ENCODE data around the gene CALR3. TPM values are rescaled to one million over a fixed set of nuclear protein-coding genes. Genes with fewer than 3 reads are reported as not detected.

Gene CALR3
- total RNA-seq, 4 donors from 2014 or later, result not detected

DNA sequence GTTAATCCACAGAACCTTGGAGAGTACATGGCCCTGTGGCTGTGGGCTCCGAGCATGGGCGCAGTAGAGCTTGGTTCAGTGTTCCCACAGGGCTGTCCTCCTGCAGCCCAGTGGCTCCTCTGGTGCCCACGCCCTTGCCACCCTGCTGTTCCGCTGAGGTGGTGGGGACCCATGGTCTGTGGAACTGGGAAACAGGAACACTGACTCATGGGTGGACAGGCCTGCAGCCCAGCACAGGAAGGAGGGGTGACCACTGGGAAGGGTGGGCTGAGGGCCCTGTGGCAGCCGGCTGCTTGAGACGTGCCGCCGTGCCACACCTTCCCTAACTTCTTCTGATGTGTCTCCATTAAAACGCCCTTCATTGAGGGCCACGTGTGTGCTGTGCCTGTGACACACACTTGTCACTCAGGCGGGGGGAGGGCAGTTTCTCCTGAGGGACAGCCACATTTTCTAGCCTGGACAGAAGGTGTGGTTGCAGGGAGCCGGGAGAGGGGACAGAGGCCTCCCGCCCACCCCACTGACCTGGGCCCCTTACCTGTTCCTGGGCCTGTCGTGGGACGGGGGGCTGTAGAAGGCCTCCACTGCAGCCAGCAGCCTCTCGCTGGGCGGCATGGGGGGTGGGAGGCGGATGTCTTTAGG, 25.1 kb upstream of the CALR3 start:
- H3K4me1 ChIP-seq, result no peaks in the 10 kb centered on the region
- TF ChIP-seq POLR2A (IDR thresholded peaks at IDR 0.05) (no peak), CTCF (IDR thresholded peaks at IDR 0.05 in 4 of 5, conservative IDR thresholded peaks at IDR 0.05 in 1 of 5) (no peak)
- H3K9me3 ChIP-seq, result no peaks in the 10 kb centered on the region
- H3K4me3 ChIP-seq, result no peak overlapping the region
- H3K36me3 ChIP-seq, result peaks cover 0 to 98% of the 10 kb centered on the region in 2 donors
- in situ Hi-C loops (cut with MboI; ENCODE audit: low sequenced_read_pairs in 4 of 4) (loop anchor here in 1 of 4 donors (25.0 kb wide), 1 partner anchor 309 kb away; no protein-coding TSS in a partner anchor), intact Hi-C loops (cut with DNase I; ENCODE audit: low total_unique reads) (no loop called here)
- no peak for DNase-seq
- no peak overlapping the region for H3K27ac ChIP-seq
- no peak for ATAC-seq
- H3K27me3 ChIP-seq, result no peaks in the 10 kb centered on the region

DNA sequence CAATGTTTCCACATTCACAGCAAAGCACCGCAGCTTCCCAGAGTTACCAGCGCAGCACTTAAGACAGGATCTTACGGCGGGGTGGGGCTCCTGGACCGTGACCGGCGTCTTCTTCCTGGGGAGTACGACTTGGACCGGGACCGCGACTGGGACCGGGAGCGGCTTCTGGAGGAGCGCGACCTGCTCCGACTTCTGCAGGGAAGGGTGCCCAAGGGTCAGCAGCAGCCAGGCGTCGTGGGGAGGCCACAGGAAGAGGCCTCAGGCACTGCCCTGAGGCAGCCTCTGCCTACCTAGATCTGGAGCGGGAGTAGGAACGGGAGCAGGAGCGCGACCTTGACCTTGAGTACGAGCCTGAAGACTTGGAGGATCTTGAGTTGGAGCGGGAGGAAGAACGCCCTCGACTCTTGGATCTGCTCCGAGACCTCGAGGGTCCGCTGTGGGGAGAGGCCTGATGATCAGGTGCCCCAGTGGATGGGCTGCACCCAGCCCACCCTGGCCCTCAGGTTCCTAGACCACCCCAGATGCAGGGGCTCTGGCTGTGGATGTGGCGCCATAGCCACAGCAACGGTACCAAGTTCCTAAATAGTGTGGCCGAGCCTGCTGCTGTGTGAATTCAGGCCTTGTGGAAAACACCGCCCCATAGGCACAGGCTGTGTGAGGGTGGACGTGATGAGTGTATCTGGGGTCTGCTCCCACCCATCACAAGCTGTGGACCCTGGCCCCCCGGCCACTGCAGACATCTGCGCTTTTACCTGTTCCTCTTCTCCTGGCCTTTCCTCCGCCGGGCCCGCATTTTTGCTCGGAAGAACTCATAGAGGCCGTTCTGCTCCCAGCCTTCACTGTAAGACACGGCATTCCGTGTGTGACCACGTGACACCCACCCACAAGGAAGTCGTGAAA, 24.4 kb upstream of the CALR3 start:
- ATAC-seq (no peak), DNase-seq (no peak)
- H3K9me3 ChIP-seq, result no peaks in the 10 kb centered on the region
- H3K4me3 ChIP-seq, result no peak overlapping the region
- in situ Hi-C loops (cut with MboI; ENCODE audit: low sequenced_read_pairs in 4 of 4) (loop anchor here in 1 of 4 donors (25.0 kb wide), 1 partner anchor 308 kb away; no protein-coding TSS in a partner anchor), intact Hi-C loops (cut with DNase I; ENCODE audit: low total_unique reads) (no loop called here)
- H3K36me3 ChIP-seq, result peaks cover 0 to 90% of the 10 kb centered on the region in 2 donors
- TF ChIP-seq POLR2A (IDR thresholded peaks at IDR 0.05), result no peak
- no peak for TF ChIP-seq CTCF (IDR thresholded peaks at IDR 0.05 in 4 of 5, conservative IDR thresholded peaks at IDR 0.05 in 1 of 5)
- H3K27me3 ChIP-seq, result no peaks in the 10 kb centered on the region
- H3K4me1 ChIP-seq, result no peaks in the 10 kb centered on the region
- H3K27ac ChIP-seq, result no peak overlapping the region

GRCh38 chr19:16519230-16519687, 23.3 kb upstream of the CALR3 start:
- intact Hi-C loops (cut with DNase I; ENCODE audit: low total_unique reads), result no loop called here
- Histone ChIP-seq H3K4me1 (no peaks in the 10 kb centered on the region), H3K36me3 (peaks cover 0 to 90% of the 10 kb centered on the region in 2 donors)

More at GRCh38 chr19:16519230-16519687, 23.3 kb upstream of the CALR3 start:
- H3K9me3 ChIP-seq, result no peaks in the 10 kb centered on the region
- in situ Hi-C loops (cut with MboI; ENCODE audit: low sequenced_read_pairs in 4 of 4), result loop anchor here in 1 of 4 donors (25.0 kb wide), 1 partner anchor 307 kb away; no protein-coding TSS in a partner anchor
- H3K27me3 ChIP-seq, result no peaks in the 10 kb centered on the region
- no peak for TF ChIP-seq POLR2A (IDR thresholded peaks at IDR 0.05)
- no peak for TF ChIP-seq CTCF (IDR thresholded peaks at IDR 0.05 in 4 of 5, conservative IDR thresholded peaks at IDR 0.05 in 1 of 5)
- H3K4me3 ChIP-seq, result no peak overlapping the region
- DNase-seq (no peak), ATAC-seq (no peak)
- H3K27ac ChIP-seq, result no peak overlapping the region

Measured in gastrocnemius medialis (tissue), 4 donors.